Stimulated activated memory B cell treated with anti-CD40 and anti-IgM and Interleukin-4, amounts not matched to agents 10 μg/mL and 1 μg/mL and 100 μg/mL, for 72 hours (primary cell): Measurements from ENCODE around the gene IGDCC3.

Experiments used
- ATAC-seq: fragments of 150-1000 bp; cut with Tn5 transposase; 2 replicates; pipeline ENCODE4 v1.10.0; 2021
- H3K27ac Mint-ChIP-seq: one replicate; pipeline ENCODE4 v1.8.0; 2022; ENCODE audit warnings: mild to moderate bottlenecking, mixed read lengths
- H3K27me3 Mint-ChIP-seq: one replicate; pipeline ENCODE4 v1.8.0; 2022; ENCODE audit warnings: mixed read lengths
- H3K36me3 Mint-ChIP-seq: one replicate; pipeline ENCODE4 v1.8.0; 2022; ENCODE audit warnings: mixed read lengths
- H3K4me1 Mint-ChIP-seq: one replicate; pipeline ENCODE4 v1.8.0; 2022; ENCODE audit warnings: mixed read lengths
- H3K4me3 Mint-ChIP-seq: one replicate; pipeline ENCODE4 v1.8.0; 2022; ENCODE audit warnings: mild to moderate bottlenecking, moderate library complexity, mixed read lengths
- H3K9me3 Mint-ChIP-seq: one replicate; pipeline ENCODE4 v1.8.0; 2022; ENCODE audit warnings: mixed read lengths

IGDCC3 gene

DNA sequence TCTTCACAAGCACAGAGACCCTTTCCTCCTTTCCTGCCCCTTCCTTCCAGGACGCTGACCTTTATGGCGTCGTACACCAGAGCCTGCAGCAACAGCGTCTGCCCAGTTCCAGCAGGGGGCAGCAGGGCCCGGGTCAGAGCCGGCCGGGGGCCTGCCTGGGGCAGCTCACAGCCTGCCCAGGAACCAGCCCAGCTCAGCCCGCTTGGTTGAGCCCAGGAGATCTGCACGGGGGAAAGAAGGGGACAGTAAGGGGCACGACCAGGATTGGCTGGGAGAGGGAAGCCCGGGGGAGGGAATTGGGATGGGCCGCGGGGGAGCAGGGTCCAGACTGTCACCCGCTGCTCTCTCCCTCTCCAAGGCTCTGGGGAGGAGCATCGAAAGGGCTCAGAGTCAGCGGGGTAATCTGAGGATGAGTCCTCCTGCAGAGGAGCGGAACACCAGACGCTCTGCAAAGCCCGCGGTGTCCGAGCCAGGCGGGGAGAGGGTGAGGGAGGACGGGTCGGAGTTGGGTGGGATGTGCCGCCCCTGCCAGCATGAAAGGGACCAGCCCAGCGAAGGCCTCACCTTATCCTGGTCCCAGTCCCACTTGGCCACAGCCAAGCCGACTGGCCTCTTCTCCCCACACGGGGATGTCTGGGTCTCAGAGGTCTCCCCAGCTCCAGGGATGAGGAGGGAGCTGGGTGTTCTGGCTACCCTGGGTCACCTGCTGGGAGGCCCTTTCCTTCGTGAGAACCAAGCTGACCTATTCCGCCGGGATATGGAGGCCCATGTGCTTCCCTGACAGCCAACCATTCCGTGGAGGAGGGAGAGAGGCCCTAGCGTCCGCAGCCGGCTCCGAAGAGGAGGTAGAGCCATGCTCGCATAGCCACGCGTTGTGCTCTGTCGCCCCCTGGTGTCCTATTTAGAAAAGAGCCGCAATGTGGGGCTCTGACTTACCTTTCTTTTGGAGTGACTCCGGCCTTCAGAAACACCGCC lies 7.4 kb upstream of the IGDCC3 start:
- Mint-ChIP-seq H3K9me3 (no peaks in the 10 kb centered on the region), H3K4me3 (peak overlapping the region; percentile 80), H3K4me1 (peaks cover 14% of the 10 kb centered on the region), H3K36me3 (no peaks in the 10 kb centered on the region), H3K27me3 (peaks cover 34% of the 10 kb centered on the region), H3K27ac (peak overlapping the region; percentile 59)
- ATAC-seq: peak; percentile 90

DNA sequence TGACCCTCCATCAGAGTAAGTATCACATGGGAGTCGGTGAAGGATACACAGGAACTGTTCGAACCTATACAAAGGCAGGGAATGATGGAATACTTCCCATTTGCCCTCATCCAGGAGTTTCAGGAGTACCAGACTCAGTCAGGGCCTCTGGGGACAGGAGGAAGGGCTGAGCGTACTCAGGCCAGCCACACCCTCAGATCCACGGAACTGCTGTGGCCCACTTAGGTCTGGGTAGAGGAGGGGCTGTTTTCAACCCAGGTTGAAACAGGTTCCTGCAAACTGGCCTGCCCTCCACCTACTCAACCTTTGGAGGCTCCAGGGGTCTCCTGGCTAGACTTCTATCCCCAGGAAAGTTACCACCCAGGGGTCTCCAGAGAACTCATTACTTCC lies 6.7 kb upstream of the IGDCC3 start:
- Mint-ChIP-seq H3K9me3 (no peaks in the 10 kb centered on the region), H3K27ac (peak overlapping the region; percentile 59)
- peak; percentile 28 for ATAC-seq

GRCh38 chr15:65383991-65384390 lies 6.2 kb upstream of the IGDCC3 start:
- H3K4me3 Mint-ChIP-seq: no peak overlapping the region
- H3K27me3 Mint-ChIP-seq: peaks cover 33% of the 10 kb centered on the region

More for the DNA sequence above, 6.7 kb upstream of the IGDCC3 start:
- Mint-ChIP-seq H3K4me3 (peak overlapping the region; percentile 80), H3K36me3 (no peaks in the 10 kb centered on the region), H3K27me3 (peaks cover 34% of the 10 kb centered on the region), H3K4me1 (peaks cover 14% of the 10 kb centered on the region)

DNA sequence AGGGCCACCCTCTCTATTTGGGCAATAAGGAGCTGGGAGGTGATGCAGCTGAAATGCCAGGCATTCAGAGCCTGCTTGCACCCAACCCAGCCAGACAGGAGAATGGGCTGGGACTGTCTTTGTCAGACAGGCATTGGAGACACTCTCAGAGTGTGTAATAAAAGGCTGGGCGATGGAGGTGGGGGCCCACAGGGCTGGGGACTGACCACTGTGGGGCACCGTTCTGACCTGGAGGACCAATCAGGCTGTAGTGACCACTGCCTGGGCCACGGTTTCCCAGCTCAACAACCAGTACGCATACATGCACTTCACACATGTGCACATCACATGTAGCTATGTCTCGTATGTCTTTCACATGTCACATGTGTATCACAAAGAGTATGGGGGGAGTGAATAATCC lies 5.7 kb upstream of the IGDCC3 start:
- Mint-ChIP-seq H3K27me3 (peaks cover 32% of the 10 kb centered on the region), H3K36me3 (no peaks in the 10 kb centered on the region), H3K4me3 (no peak overlapping the region), H3K4me1 (peaks cover 14% of the 10 kb centered on the region), H3K27ac (no peak overlapping the region), H3K9me3 (no peaks in the 10 kb centered on the region)
- ATAC-seq: no peak

More at GRCh38 chr15:65383991-65384390, 6.2 kb upstream of the IGDCC3 start:
- no peak overlapping the region for H3K27ac Mint-ChIP-seq
- ATAC-seq: no peak
- no peaks in the 10 kb centered on the region for H3K36me3 Mint-ChIP-seq
- no peaks in the 10 kb centered on the region for H3K9me3 Mint-ChIP-seq
- H3K4me1 Mint-ChIP-seq: peaks cover 14% of the 10 kb centered on the region

- Mint-ChIP-seq H3K36me3 (no peaks in the 10 kb centered on the region), H3K9me3 (no peaks in the 10 kb centered on the region), H3K4me1 (peaks cover 14% of the 10 kb centered on the region), H3K4me3 (no peak overlapping the region), H3K27me3 (peaks cover 36% of the 10 kb centered on the region), H3K27ac (no peak overlapping the region)
- no peak for ATAC-seq
These were observed 5.1 kb upstream of the IGDCC3 start for GRCh38 chr15:65382921-65383320.

DNA sequence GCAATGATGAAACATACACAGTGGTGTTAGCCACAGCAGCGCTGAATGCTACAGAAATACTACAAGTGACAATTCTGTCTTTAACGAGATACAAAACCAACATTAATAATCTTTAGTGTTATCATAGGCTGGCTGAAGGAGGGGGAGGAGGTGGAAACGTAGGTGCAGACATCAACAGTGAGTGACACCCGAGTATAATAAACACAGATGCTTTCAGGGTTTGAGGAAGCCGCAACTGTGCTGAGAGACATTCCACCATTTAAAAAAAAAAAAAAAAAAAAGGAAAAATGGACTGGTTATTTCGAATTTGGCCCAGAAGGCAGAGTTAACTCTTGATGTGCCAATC lies 4.3 kb upstream of the IGDCC3 start:
- Mint-ChIP-seq H3K36me3 (no peaks in the 10 kb centered on the region), H3K9me3 (no peaks in the 10 kb centered on the region), H3K27ac (no peak overlapping the region), H3K4me3 (no peak overlapping the region), H3K4me1 (peaks cover 18% of the 10 kb centered on the region), H3K27me3 (peaks cover 40% of the 10 kb centered on the region)
- no peak for ATAC-seq

DNA sequence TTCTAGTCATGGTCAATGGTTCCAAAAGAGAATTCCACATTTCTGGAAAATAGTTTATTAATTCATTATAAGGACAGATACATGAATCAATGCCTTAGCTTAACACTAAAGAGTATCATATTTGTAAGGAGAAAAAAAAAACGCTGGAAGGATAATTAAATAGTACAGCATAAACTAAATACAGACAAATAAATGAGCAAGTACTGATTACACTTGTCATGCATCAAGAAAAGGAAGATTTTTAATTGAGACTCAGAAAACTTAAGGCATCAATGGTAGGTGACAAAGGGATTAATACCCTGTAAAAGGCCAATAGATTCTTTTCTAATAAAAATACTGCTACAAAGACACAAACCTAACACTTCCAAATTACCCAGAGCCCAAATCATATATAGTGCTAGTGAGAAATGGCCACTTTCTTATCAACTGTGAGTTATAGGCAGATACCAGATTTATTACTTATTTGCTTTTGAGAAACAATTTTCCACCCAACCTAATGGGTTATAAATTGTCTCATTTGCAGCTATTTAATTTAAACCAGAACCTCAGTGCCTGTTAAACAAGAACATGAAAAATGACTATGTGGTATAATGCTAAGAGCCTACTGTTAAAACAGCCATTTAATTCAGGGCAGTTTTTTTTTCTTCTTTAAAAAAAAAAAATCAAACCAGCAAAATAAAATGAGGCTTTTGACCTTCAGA lies 3.8 kb upstream of the IGDCC3 start:
- Mint-ChIP-seq H3K4me1 (peaks cover 23% of the 10 kb centered on the region), H3K27ac (no peak overlapping the region), H3K4me3 (no peak overlapping the region), H3K36me3 (no peaks in the 10 kb centered on the region), H3K9me3 (no peaks in the 10 kb centered on the region), H3K27me3 (peaks cover 45% of the 10 kb centered on the region)
- no peak for ATAC-seq

GRCh38 chr15:65379986-65380385 lies 2.2 kb upstream of the IGDCC3 start:
- ATAC-seq: no peak
- peaks cover 62% of the 10 kb centered on the region for H3K27me3 Mint-ChIP-seq

DNA sequence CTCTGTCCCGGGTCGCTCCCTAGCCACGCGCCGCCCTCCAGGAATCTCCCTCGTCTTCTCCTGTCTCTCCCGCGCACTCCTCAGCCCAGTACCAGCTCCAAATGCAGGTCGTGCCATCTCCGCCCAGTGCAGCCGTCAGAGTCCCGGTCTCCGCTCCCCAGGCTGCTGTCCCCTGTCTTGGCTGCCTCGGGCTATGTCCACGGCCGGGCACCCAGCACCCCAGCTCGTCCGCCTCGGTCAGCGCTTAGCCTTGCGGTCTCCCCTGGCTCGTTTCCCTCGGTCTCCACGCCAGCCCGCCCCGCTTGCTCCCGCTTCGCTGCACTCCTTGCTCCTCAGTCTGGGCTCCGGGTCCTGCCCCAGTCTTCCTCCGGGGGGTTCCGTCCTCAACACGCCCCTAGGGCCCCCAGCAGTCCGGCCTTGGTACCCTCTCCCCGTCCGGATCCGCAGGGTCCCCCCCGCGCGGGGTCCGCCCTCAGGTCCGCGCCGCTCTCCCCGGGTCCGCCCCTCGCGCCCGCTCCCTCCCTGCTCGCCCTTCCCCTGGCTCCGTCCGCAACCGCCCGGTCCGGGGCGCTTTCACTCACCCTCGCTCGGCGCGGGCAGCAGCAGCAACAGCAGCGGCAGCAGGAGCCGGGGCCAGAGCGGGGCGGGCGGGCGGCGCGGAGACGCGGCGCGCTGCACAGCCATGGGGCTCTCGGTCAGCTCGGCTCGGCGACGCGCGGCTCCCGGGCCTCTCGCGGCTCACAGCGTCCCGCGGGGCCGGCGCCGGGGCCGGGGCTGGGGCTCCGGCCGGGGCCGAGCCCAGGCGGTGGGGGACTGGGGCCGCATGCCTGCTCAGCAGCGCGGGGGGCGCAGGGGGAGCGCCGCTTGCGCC lies 462 bp downstream of the IGDCC3 start:
- Mint-ChIP-seq H3K4me1 (peaks cover 12% of the 10 kb centered on the region), H3K4me3 (peak overlapping the region; percentile 73), H3K27ac (no peak overlapping the region), H3K27me3 (peaks cover 76% of the 10 kb centered on the region), H3K9me3 (no peaks in the 10 kb centered on the region), H3K36me3 (no peaks in the 10 kb centered on the region)
- peak; percentile 55 for ATAC-seq

More at GRCh38 chr15:65379986-65380385, 2.2 kb upstream of the IGDCC3 start:
- Mint-ChIP-seq H3K4me1 (peaks cover 18% of the 10 kb centered on the region), H3K4me3 (no peak overlapping the region), H3K27ac (no peak overlapping the region), H3K9me3 (no peaks in the 10 kb centered on the region), H3K36me3 (no peaks in the 10 kb centered on the region)

DNA sequence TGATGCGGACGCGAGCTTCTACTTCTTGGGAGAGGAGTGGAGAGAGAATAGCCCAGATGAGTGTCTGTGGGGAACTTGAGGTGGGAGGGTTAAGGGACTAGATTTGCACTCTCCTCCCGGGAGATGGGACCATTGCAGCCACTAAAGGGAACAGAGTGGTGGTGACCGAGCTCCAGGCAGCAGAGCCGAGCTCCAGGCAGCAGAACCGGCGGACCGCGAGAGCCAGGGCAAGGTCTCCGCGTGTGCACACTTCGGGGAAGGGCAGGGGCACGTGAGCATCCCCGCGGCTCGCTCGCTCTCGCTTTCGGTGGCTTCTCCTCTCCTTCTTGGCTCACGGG lies 1.1 kb downstream of the IGDCC3 start:
- H3K36me3 Mint-ChIP-seq: no peaks in the 10 kb centered on the region
- peak overlapping the region; percentile 73 for H3K4me3 Mint-ChIP-seq
- no peaks in the 10 kb centered on the region for H3K9me3 Mint-ChIP-seq
- peaks cover 82% of the 10 kb centered on the region for H3K27me3 Mint-ChIP-seq
- peaks cover 12% of the 10 kb centered on the region for H3K4me1 Mint-ChIP-seq
- no peak overlapping the region for H3K27ac Mint-ChIP-seq
- ATAC-seq: no peak

GRCh38 chr15:65375871-65376607 lies 1.8 kb downstream of the IGDCC3 start:
- Mint-ChIP-seq H3K9me3 (no peaks in the 10 kb centered on the region), H3K27ac (no peak overlapping the region), H3K4me3 (no peak overlapping the region), H3K4me1 (peaks cover 12% of the 10 kb centered on the region), H3K27me3 (peaks cover 82% of the 10 kb centered on the region), H3K36me3 (no peaks in the 10 kb centered on the region)
- no peak for ATAC-seq

DNA sequence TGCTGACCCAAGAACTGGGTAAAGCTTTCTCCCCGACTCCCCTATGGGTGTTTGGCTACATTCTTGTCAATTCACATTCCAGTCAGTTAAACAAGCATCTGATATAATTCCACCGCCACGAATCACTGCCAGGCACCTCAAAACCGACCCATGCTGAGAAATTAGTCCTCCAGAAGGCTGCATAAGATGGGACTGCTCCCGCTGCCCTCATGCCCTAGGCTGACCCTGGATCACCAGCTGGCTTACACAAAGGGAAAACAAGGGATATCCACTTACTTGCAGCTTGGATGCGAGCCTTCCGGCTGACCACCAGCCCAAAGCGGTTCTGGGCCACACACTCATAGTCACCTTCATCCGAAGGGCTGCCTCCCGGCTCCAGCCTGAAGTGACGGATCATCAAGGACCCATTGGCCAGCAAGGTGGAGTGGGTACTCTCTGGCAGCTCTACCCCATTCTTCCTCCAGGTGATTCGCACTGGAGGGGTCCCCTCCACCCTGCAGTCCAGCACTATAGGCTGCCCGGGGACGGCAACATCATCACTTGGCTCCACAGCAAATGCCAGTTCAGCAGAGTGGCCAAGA lies 2.9 kb downstream of the IGDCC3 start:
- Mint-ChIP-seq H3K4me3 (no peak overlapping the region), H3K27me3 (peaks cover 76% of the 10 kb centered on the region), H3K36me3 (no peaks in the 10 kb centered on the region), H3K27ac (no peak overlapping the region), H3K9me3 (no peaks in the 10 kb centered on the region), H3K4me1 (peaks cover 12% of the 10 kb centered on the region)
- ATAC-seq: no peak

DNA sequence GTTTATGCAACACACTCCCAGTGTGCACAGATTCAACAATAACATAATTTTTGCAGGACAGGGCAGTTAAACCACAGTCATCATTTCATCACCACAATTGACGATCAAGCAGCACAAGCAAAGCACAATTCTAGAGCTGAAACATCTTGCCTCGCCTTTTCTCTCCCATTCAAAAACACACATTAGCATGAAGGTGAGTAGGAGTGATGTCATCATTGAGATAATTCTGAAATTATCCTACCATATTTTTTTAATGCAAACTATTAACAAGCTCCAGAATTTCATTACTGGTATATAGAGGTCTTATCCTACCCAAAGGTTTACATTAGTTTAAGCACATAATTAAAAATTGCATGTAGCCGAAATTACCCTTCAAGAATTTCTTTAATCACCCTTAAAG lies 3.5 kb downstream of the IGDCC3 start:
- no peak for ATAC-seq
- H3K27me3 Mint-ChIP-seq: peaks cover 71% of the 10 kb centered on the region

DNA sequence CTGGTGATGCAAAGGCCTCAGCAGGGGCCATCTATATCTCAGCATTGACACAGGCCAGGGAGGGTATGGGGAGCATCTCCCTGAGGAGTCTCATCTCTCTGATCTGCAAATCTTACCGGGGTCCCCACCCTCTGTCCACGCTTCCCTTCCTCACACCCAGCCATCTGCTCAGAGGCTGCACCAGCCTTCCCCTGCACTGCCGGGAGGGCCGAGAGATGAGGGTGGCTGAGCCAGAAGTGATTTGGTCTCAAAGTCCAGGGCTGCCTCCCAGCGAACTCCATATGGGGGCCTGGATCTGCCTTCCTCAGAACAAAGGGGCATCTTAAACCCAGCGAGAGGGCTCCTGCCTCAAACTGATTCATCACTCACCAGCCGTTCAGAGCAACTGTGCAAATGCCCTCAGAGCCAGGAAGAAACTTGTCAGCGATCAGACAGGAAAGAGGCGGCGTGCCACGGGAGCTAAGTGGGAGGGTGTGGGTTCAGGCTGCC lies 4.6 kb downstream of the IGDCC3 start:
- no peak for ATAC-seq
- Mint-ChIP-seq H3K36me3 (no peaks in the 10 kb centered on the region), H3K4me3 (no peak overlapping the region), H3K4me1 (peaks cover 12% of the 10 kb centered on the region), H3K9me3 (no peaks in the 10 kb centered on the region), H3K27me3 (peaks cover 61% of the 10 kb centered on the region), H3K27ac (no peak overlapping the region)

More for the DNA sequence above, 3.5 kb downstream of the IGDCC3 start:
- Mint-ChIP-seq H3K4me3 (no peak overlapping the region), H3K4me1 (peaks cover 12% of the 10 kb centered on the region), H3K36me3 (no peaks in the 10 kb centered on the region), H3K27ac (no peak overlapping the region), H3K9me3 (no peaks in the 10 kb centered on the region)
